HG02938 (cell line): ENCODE data around the gene KCNT1.

Source experiments
- ATAC-seq: cut with Tn5 transposase; IDR thresholded peaks from one replicate; pipeline ENCODE4 v1.9.1; 2021; ENCODE audit warnings: mild to moderate bottlenecking, moderate library complexity; ENCODE audit not compliant: unreplicated experiment

Gene KCNT1

GRCh38 chr9:135698236-135698635 lies 3.7 kb upstream of the KCNT1 start:
- ATAC-seq = no peak

- no peak for ATAC-seq
Observed at GRCh38 chr9:135698767-135699166, 3.2 kb upstream of the KCNT1 start.

GRCh38 chr9:135699440-135699839 lies 2.5 kb upstream of the KCNT1 start, which contains the start of gene SOHLH1:
SOHLH1 (minus strand) TSS chr9:135699481; CDS start chr9:135699467, 14 bp downstream.
- ATAC-seq = no peak

- ATAC-seq = no peak
Observed at GRCh38 chr9:135700525-135700924, 1.5 kb upstream of the KCNT1 start.

GRCh38 chr9:135701067-135701958 lies 672 bp upstream of the KCNT1 start:
- no peak for ATAC-seq

- no peak for ATAC-seq
Observed at GRCh38 chr9:135703726-135704125, 1.7 kb downstream of the KCNT1 start.

GRCh38 chr9:135704483-135704882 lies 2.5 kb downstream of the KCNT1 start:
- no peak for ATAC-seq

GRCh38 chr9:135705376-135705775 lies 3.4 kb downstream of the KCNT1 start:
- no peak for ATAC-seq

GRCh38 chr9:135706288-135706687 lies 4.3 kb downstream of the KCNT1 start:
- ATAC-seq = no peak

GRCh38 chr9:135707252-135708138 lies 5.5 kb downstream of the KCNT1 start:
- ATAC-seq = no peak

GRCh38 chr9:135708164-135708563 lies 6.2 kb downstream of the KCNT1 start:
- no peak for ATAC-seq

- ATAC-seq = no peak
Observed at GRCh38 chr9:135711391-135711790, 9.4 kb downstream of the KCNT1 start.

- ATAC-seq = no peak
Observed at GRCh38 chr9:135711881-135712280, 9.9 kb downstream of the KCNT1 start.

GRCh38 chr9:135712613-135713295 lies 10.8 kb downstream of the KCNT1 start:
- no peak for ATAC-seq

- ATAC-seq = no peak
Observed at GRCh38 chr9:135714242-135715055, 12.5 kb downstream of the KCNT1 start.

- no peak for ATAC-seq
Observed at GRCh38 chr9:135715056-135715595, 13.1 kb downstream of the KCNT1 start.

- ATAC-seq = no peak
Observed at GRCh38 chr9:135716045-135716444, 14.1 kb downstream of the KCNT1 start.

GRCh38 chr9:135717410-135717809 lies 15.4 kb downstream of the KCNT1 start:
- no peak for ATAC-seq

- no peak for ATAC-seq
Observed at GRCh38 chr9:135718616-135719015, 16.6 kb downstream of the KCNT1 start.

GRCh38 chr9:135719472-135719871 lies 17.5 kb downstream of the KCNT1 start:
- ATAC-seq = no peak
